Natural killer cell (primary cell): ENCODE measurements around the gene RPE. TPM values are rescaled to one million over a fixed set of nuclear protein-coding genes. Genes with fewer than 3 reads are reported as not detected.

ENCODE experiments used
- ATAC-seq, 3 donors: fragments of 150-1000 bp in 2 of 3; fragments of 200-7000 bp in 1 of 3; cut with Tn5 transposase; 1 replicate in 1 of 3; 2 replicates in 2 of 3; pipeline ENCODE4 v1.10.0; 2021; ENCODE audit warnings: mild to moderate bottlenecking in 2 of 3, moderate library complexity in 2 of 3
- DNase-seq, 2 donors: peaks; one replicate each; pipeline versions ENCODE4 v3.0.0 to v3.0.0-alpha.2; 2013 to 2021; ENCODE audit warnings: mixed read lengths in 1 of 2
- H3K27ac ChIP-seq: one replicate; pipeline ENCODE4 v1.5.1; 2013; ENCODE audit warnings: mild to moderate bottlenecking, low read length
- H3K27me3 ChIP-seq: one replicate; pipeline ENCODE4 v1.6.1; 2013; ENCODE audit warnings: low read length; ENCODE audit not compliant: control insufficient read depth, insufficient read depth
- H3K36me3 ChIP-seq: one replicate; pipeline ENCODE4 v1.6.1; 2013; ENCODE audit warnings: low read length; ENCODE audit not compliant: control insufficient read depth, insufficient read depth
- H3K4me1 ChIP-seq: one replicate; pipeline ENCODE4 v1.6.1; 2013; ENCODE audit warnings: low read length; ENCODE audit not compliant: control insufficient read depth, insufficient read depth
- H3K4me3 ChIP-seq: one replicate; pipeline ENCODE4 v1.5.1; 2013; ENCODE audit warnings: low read length
- H3K9me3 ChIP-seq: one replicate; pipeline ENCODE4 v1.6.1; 2013; ENCODE audit warnings: low read length; ENCODE audit not compliant: control insufficient read depth, insufficient read depth
- H3K27ac Mint-ChIP-seq, 2 donors: one replicate each; pipeline ENCODE4 v1.8.0; 2022; ENCODE audit warnings: mild to moderate bottlenecking in 2 of 2, mixed read lengths in 2 of 2, moderate library complexity in 1 of 2
- H3K27me3 Mint-ChIP-seq, 2 donors: one replicate each; pipeline ENCODE4 v1.8.0; 2022; ENCODE audit warnings: low read depth in 2 of 2, mixed read lengths in 2 of 2
- H3K36me3 Mint-ChIP-seq: one replicate; pipeline ENCODE4 v1.8.0; 2022; ENCODE audit warnings: mixed read lengths
- H3K4me1 Mint-ChIP-seq, 2 donors: one replicate each; pipeline ENCODE4 v1.8.0; 2022; ENCODE audit warnings: mixed read lengths in 2 of 2
- H3K4me3 Mint-ChIP-seq: one replicate; pipeline ENCODE4 v1.8.0; 2022; ENCODE audit warnings: mild to moderate bottlenecking, moderate library complexity, mixed read lengths
- H3K9me3 Mint-ChIP-seq, 2 donors: one replicate each; pipeline ENCODE4 v1.8.0; 2022; ENCODE audit warnings: mixed read lengths in 2 of 2
- CTCF ChIP-seq: fragments of 200-600 bp; IDR thresholded peaks from one replicate; pipeline ENCODE4 v1.8.0; 2022; ENCODE audit warnings: antibody characterized with exemption
- WGBS: methylation state at CpG from one replicate; pipeline ENCODE4 v1.1.7; 2013; ENCODE audit warnings: missing lambda C conversion rate; ENCODE audit not compliant: insufficient coverage; 5-methylcytosine and 5-hydroxymethylcytosine counted together
- intact Hi-C: fragments of 100-400 bp; cut with micrococcal nuclease; formaldehyde crosslinking; loops from one replicate; pipeline ENCODE4 v1.14.2; 2022
- total RNA-seq, 4 donors: library from RNA; stranded (reverse); fragments of 120-200 nt in 1 of 4; gene quantifications; one replicate each; pipeline versions ENCODE4 v1.2.3 to v1.2.4, GENCODE V29; 2013 to 2022

The RPE gene
- total RNA-seq, 3 donors from 2014 or later (not counting 1 experiment from before 2014, with no cell fraction given), result 36.2 to 57.4 (median 52.4) TPM

- no peaks in the 10 kb centered on the region for H3K9me3 ChIP-seq
- H3K4me1 Mint-ChIP-seq, result no peaks in the 10 kb centered on the region
- peaks cover 0 to 4% of the 10 kb centered on the region in 2 donors for H3K27me3 Mint-ChIP-seq
- no peak overlapping the region for H3K27ac Mint-ChIP-seq
- no peak overlapping the region for H3K4me3 Mint-ChIP-seq
- 78% methylated on average over 2 of the region's 2 CpGs for WGBS
- H3K4me3 ChIP-seq, result no peak overlapping the region
- no peaks in the 10 kb centered on the region for H3K4me1 ChIP-seq
- H3K27ac ChIP-seq, result no peak overlapping the region
- H3K9me3 Mint-ChIP-seq, result no peaks in the 10 kb centered on the region
- DNase-seq, result no peak
- no peak for TF ChIP-seq CTCF
- no peaks in the 10 kb centered on the region for H3K27me3 ChIP-seq
- ATAC-seq, result no peak
- intact Hi-C loops, result no loop called here
- no peaks in the 10 kb centered on the region for H3K36me3 ChIP-seq
- H3K36me3 Mint-ChIP-seq, result no peaks in the 10 kb centered on the region
Measured at GRCh38 chr2:209984291-209984690, 18.1 kb upstream of the RPE start.

- Mint-ChIP-seq H3K36me3 (no peaks in the 10 kb centered on the region), H3K27me3 (peaks cover 0 to 8% of the 10 kb centered on the region in 2 donors), H3K9me3 (no peaks in the 10 kb centered on the region), H3K4me1 (no peaks in the 10 kb centered on the region), H3K4me3 (no peak overlapping the region), H3K27ac (no peak overlapping the region)
- Histone ChIP-seq H3K4me1 (no peaks in the 10 kb centered on the region), H3K36me3 (no peaks in the 10 kb centered on the region), H3K27ac (no peak overlapping the region), H3K27me3 (no peaks in the 10 kb centered on the region), H3K4me3 (no peak overlapping the region), H3K9me3 (no peaks in the 10 kb centered on the region)
- intact Hi-C loops, result no loop called here
- ATAC-seq, result no peak
- whole genome bisulfite sequencing, result 42% methylated on average over 1 of the region's 3 CpGs
- TF ChIP-seq CTCF, result no peak
- no peak for DNase-seq
Measured at GRCh38 chr2:209985874-209986273, 16.6 kb upstream of the RPE start.

- Mint-ChIP-seq H3K27ac (no peak overlapping the region), H3K27me3 (peaks cover 0 to 8% of the 10 kb centered on the region in 2 donors), H3K4me1 (no peaks in the 10 kb centered on the region), H3K4me3 (no peak overlapping the region), H3K9me3 (no peaks in the 10 kb centered on the region), H3K36me3 (no peaks in the 10 kb centered on the region)
- WGBS, result 89% methylated on average over 2 of the region's 2 CpGs
- Histone ChIP-seq H3K4me3 (no peak overlapping the region), H3K4me1 (no peaks in the 10 kb centered on the region), H3K9me3 (no peaks in the 10 kb centered on the region), H3K27me3 (no peaks in the 10 kb centered on the region), H3K27ac (no peak overlapping the region), H3K36me3 (no peaks in the 10 kb centered on the region)
- no peak for ATAC-seq
- intact Hi-C loops, result no loop called here
- TF ChIP-seq CTCF, result no peak
- no peak for DNase-seq
Measured at GRCh38 chr2:209986415-209986814, 16.0 kb upstream of the RPE start.

- no peak for TF ChIP-seq CTCF
- Histone ChIP-seq H3K4me3 (no peak overlapping the region), H3K27me3 (no peaks in the 10 kb centered on the region), H3K27ac (no peak overlapping the region), H3K4me1 (no peaks in the 10 kb centered on the region), H3K36me3 (no peaks in the 10 kb centered on the region), H3K9me3 (no peaks in the 10 kb centered on the region)
- no peaks in the 10 kb centered on the region for H3K4me1 Mint-ChIP-seq
- no peak for DNase-seq
- peak in 1 of 3 donors; percentile 74 for ATAC-seq
- WGBS, result 26% methylated on average over 4 of the region's 4 CpGs
- H3K9me3 Mint-ChIP-seq, result no peaks in the 10 kb centered on the region
- H3K36me3 Mint-ChIP-seq, result no peaks in the 10 kb centered on the region
- H3K4me3 Mint-ChIP-seq, result no peak overlapping the region
- no peak overlapping the region for H3K27ac Mint-ChIP-seq
- intact Hi-C loops, result no loop called here
- peaks cover 0 to 8% of the 10 kb centered on the region in 2 donors for H3K27me3 Mint-ChIP-seq
Measured at GRCh38 chr2:209988010-209988409, 14.4 kb upstream of the RPE start.
